ENCODE measurements around the gene ADORA3. TPM values are rescaled to one million over a fixed set of nuclear protein-coding genes. Genes with fewer than 3 reads are reported as not detected.

Gene ADORA3
- total RNA-seq, 2 donors from 2014 or later, result 1.2 to 1.3 TPM

DNA sequence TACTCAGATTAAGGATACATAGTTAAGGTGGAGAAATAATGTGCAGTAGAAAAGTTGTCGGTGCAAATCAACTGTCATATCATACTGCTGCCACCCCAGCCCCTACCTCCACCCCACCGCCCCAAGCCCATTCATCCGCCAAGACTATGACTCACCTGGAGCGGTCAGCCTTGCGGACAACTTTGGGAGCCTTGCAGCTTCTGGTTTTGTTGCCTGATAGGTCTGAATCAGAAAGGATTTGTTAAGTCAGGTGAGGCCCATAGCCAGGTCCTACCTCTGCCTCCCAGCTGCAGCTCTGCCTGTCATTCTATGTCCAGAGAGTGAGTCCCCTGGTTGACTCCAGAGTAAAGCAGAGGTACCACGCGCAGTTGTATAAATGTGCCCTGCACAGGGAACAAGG is 17.0 kb downstream of the ADORA3 start:
- Histone ChIP-seq H3K27me3 (no peaks in the 10 kb centered on the region), H3K36me3 (no peaks in the 10 kb centered on the region), H3K9ac (ENCODE audit: low read depth in 2 of 2, low read length in 2 of 2) (no peak overlapping the region), H3K9me3 (no peaks in the 10 kb centered on the region), H3K4me1 (no peaks in the 10 kb centered on the region), H3K4me3 (no peak overlapping the region), H3K27ac (no peak overlapping the region)
- no peak for DNase-seq
- intact Hi-C loops (cut with DNase I), result no loop called here
- TF ChIP-seq, protein P1, sequence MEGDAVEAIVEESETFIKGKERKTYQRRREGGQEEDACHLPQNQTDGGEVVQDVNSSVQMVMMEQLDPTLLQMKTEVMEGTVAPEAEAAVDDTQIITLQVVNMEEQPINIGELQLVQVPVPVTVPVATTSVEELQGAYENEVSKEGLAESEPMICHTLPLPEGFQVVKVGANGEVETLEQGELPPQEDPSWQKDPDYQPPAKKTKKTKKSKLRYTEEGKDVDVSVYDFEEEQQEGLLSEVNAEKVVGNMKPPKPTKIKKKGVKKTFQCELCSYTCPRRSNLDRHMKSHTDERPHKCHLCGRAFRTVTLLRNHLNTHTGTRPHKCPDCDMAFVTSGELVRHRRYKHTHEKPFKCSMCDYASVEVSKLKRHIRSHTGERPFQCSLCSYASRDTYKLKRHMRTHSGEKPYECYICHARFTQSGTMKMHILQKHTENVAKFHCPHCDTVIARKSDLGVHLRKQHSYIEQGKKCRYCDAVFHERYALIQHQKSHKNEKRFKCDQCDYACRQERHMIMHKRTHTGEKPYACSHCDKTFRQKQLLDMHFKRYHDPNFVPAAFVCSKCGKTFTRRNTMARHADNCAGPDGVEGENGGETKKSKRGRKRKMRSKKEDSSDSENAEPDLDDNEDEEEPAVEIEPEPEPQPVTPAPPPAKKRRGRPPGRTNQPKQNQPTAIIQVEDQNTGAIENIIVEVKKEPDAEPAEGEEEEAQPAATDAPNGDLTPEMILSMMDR (IDR thresholded peaks at IDR 0.05), result no peak

DNA sequence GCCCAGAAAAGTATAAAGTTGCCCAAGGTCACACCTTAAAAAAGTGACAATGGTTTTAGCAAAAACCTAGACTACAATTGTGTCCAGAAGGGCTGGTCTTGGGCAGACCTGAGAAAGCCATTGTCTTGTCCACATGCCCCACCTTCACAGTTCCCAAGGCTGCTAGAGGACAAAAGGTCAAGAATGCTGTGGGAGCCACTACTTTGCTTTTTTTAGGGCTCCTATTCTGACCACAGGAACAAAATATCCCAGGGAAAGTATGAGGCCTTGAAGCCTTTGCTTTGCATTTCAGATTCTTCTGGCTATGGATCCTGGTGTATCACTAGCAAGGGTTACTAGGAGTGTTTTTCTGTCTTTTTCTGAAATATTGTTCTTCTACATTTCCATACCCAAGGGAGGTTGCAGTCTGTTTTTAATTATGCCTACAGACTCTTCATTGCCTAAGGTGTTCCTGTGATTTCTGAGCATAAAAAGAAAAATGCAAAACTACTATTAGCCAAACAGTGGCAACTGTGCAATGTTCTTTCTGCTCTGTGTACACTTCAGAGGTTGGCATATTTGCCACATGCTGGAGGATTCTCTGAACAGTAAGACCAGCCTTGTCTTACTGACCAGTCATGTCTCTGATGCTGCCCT is 18.9 kb downstream of the ADORA3 start:
- intact Hi-C loops (cut with DNase I), result no loop called here
- H3K9me3 ChIP-seq, result no peaks in the 10 kb centered on the region
- TF ChIP-seq, protein P1 (IDR thresholded peaks at IDR 0.05), result no peak

DNA sequence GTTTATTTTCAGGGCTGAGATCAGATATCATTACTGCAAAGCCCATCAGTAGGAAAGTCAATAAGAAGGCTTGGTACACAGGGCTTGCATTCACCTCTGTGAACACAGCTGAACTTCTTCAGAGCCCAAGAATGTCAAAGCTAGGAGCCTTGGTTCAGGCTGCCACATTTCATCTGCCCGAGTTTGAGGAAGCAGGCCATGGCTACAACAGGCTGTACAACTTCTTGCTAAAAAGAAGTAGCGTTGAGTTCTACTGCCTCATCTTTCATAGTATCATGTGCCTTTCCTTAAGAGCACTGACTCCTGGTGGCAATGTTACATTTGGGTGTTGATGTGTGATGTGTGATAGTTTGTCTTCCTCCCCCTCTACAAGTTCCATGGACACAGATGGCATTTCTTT is 19.6 kb downstream of the ADORA3 start:
- Histone ChIP-seq H3K36me3 (no peaks in the 10 kb centered on the region), H3K4me3 (no peak overlapping the region), H3K4me1 (no peaks in the 10 kb centered on the region), H3K9ac (ENCODE audit: low read depth in 2 of 2, low read length in 2 of 2) (no peak overlapping the region), H3K27ac (no peak overlapping the region), H3K9me3 (no peaks in the 10 kb centered on the region), H3K27me3 (no peaks in the 10 kb centered on the region)
- DNase-seq, result no peak
- intact Hi-C loops (cut with DNase I), result no loop called here
- TF ChIP-seq, protein P1 (IDR thresholded peaks at IDR 0.05), result no peak

More for the DNA sequence above, 18.9 kb downstream of the ADORA3 start:
- Histone ChIP-seq H3K36me3 (no peaks in the 10 kb centered on the region), H3K27me3 (no peaks in the 10 kb centered on the region), H3K4me3 (no peak overlapping the region), H3K27ac (no peak overlapping the region), H3K9ac (ENCODE audit: low read depth in 2 of 2, low read length in 2 of 2) (no peak overlapping the region), H3K4me1 (no peaks in the 10 kb centered on the region)
- no peak for DNase-seq

DNA sequence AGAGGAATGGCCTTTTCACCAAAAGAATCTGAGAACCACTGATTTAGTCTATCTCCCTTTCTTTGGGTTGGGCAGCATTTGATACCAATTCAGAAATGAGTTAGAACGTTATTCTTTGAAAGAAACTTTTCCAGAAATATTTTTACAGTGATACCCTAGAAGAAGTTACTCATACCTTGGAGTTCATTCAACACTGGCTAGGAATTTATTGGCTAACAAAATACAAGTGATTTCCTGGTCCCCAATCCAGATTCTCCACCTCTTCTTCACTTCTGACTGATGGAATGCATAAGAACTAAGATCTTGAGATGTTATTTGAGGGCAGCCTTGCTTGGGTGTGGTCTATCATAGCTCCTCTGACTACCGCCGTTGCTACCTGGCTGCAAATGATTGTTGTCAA is 20.3 kb downstream of the ADORA3 start:
- no peaks in the 10 kb centered on the region for H3K9me3 ChIP-seq
- no peaks in the 10 kb centered on the region for H3K4me1 ChIP-seq
- no peak for DNase-seq
- TF ChIP-seq, protein P1 (IDR thresholded peaks at IDR 0.05), result no peak
- intact Hi-C loops (cut with DNase I), result no loop called here
- no peak overlapping the region for H3K4me3 ChIP-seq
- no peaks in the 10 kb centered on the region for H3K27me3 ChIP-seq
- no peak overlapping the region for H3K27ac ChIP-seq
- no peaks in the 10 kb centered on the region for H3K36me3 ChIP-seq
- no peak overlapping the region for H3K9ac ChIP-seq (ENCODE audit: low read depth in 2 of 2, low read length in 2 of 2)

DNA sequence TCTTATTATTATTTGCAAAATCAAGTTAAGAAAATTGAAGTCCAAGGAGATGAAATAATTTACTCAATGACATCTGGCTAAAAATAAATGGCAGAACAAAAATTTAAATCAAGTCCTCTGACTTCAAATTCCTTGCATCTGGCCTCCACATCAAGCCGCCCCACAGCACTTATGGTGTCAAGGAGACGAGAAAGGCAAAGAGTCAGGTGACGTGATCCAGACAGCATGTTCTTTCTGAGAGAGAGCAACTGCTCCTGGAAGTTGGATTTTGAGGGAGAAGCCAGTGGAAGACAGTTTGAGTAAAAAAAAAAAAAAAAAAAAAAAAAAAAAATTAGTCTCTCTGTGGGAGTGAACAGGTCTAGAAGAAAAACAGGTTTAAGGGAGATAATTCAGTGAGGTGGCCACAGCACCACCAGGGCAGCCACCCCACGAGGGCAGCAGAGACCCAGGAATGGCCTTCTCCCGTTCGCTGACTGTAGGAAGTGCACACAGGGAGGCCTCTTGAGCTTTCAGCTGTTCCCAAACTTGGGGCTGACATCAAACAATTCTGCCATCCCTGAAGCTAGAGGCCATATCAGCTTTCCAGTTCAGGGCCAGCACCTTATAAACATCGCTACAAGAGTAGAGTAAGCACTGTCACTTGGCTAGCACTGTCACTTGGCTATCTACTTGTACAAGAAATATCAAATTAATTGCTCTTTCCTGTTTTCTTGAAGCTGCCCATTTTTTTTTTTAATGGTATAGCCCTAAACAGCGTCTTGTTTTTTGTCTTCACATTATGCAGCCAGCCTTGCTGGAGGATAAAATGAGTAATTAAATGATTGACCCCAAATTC is 21.8 kb downstream of the ADORA3 start:
- H3K27ac ChIP-seq, result no peak overlapping the region

More for the DNA sequence above, 21.8 kb downstream of the ADORA3 start:
- TF ChIP-seq, protein P1 (IDR thresholded peaks at IDR 0.05), result peak; percentile 61
- no peak overlapping the region for H3K9ac ChIP-seq (ENCODE audit: low read depth in 2 of 2, low read length in 2 of 2)
- H3K9me3 ChIP-seq, result no peaks in the 10 kb centered on the region
- intact Hi-C loops (cut with DNase I), result loop anchor here (2.0 kb wide), 1 partner anchor 265 kb away; no protein-coding TSS in a partner anchor
- H3K4me1 ChIP-seq, result no peaks in the 10 kb centered on the region
- no peaks in the 10 kb centered on the region for H3K27me3 ChIP-seq
- no peaks in the 10 kb centered on the region for H3K36me3 ChIP-seq
- DNase-seq, result peak; percentile 80
- no peak overlapping the region for H3K4me3 ChIP-seq

Data from colonic mucosa (tissue), 4 donors.